GM12872 (cell line): Measurements from ENCODE around the gene GPHA2.

ENCODE experiments used
- CTCF ChIP-seq: IDR thresholded peaks from 3 replicates; pipeline ENCODE4 v1.5.1; 2011; ENCODE audit warnings: low read depth, mild to moderate bottlenecking, low read length, moderate library complexity; ENCODE audit not compliant: insufficient read depth

The GPHA2 gene

GRCh38 chr11:64887757-64888405 is 47.8 kb downstream of the GPHA2 start:
- TF ChIP-seq CTCF = peak; percentile 90

- no peak for TF ChIP-seq CTCF
Observed at GRCh38 chr11:64887234-64887756, 48.4 kb downstream of the GPHA2 start.

GRCh38 chr11:64885367-64886286 is 50.1 kb downstream of the GPHA2 start:
- TF ChIP-seq CTCF = no peak
